ENCODE data around the gene RPL10.

The RPL10 gene

GRCh38 chrX:154401918-154402621, 3.9 kb downstream of the RPL10 start:
- DNase-seq = no peak

- no peak for DNase-seq
Measured at GRCh38 chrX:154402622-154403127, 4.5 kb downstream of the RPL10 start.

GRCh38 chrX:154403192-154403591, 5.0 kb downstream of the RPL10 start:
- no peak for DNase-seq

GRCh38 chrX:154403858-154404257, 5.7 kb downstream of the RPL10 start:
- no peak for DNase-seq

- DNase-seq = no peak
Measured at GRCh38 chrX:154404625-154405192, 6.5 kb downstream of the RPL10 start.

GRCh38 chrX:154408659-154409221, 10.6 kb downstream of the RPL10 start:
- DNase-seq = no peak

GRCh38 chrX:154409222-154409871, 11.2 kb downstream of the RPL10 start, which contains the start of gene DNASE1L1:
Gene DNASE1L1, minus strand, starts transcription at chrX:154409254. Its CDS starts 3,686 bp downstream, at chrX:154405568.
- DNase-seq = no peak

- peak; percentile 35 for DNase-seq
Measured at GRCh38 chrX:154411981-154412340, 13.8 kb downstream of the RPL10 start.

GRCh38 chrX:154412468-154412867, 14.3 kb downstream of the RPL10 start:
- no peak for DNase-seq

GRCh38 chrX:154413142-154413541, 15.0 kb downstream of the RPL10 start:
- no peak for DNase-seq

GRCh38 chrX:154417157-154417556, 19.0 kb downstream of the RPL10 start:
- no peak for DNase-seq

- DNase-seq = no peak
Measured at GRCh38 chrX:154419189-154419588, 21.0 kb downstream of the RPL10 start.

GRCh38 chrX:154419688-154420401, 21.7 kb downstream of the RPL10 start:
- DNase-seq = no peak

GRCh38 chrX:154420402-154420756, 22.2 kb downstream of the RPL10 start:
- no peak for DNase-seq

- DNase-seq = no peak
Measured at GRCh38 chrX:154426916-154427770, 29.0 kb downstream of the RPL10 start.

- DNase-seq = peak; percentile 86
Measured at GRCh38 chrX:154428176-154429171, 30.3 kb downstream of the RPL10 start, which contains the start of gene ATP6AP1. Gene ATP6AP1, plus strand, starts transcription at chrX:154428677. Its CDS starts 16 bp downstream, at chrX:154428693.

GRCh38 chrX:154429711-154430110, 31.5 kb downstream of the RPL10 start:
- no peak for DNase-seq

- DNase-seq = no peak
Measured at GRCh38 chrX:154430479-154430878, 32.3 kb downstream of the RPL10 start.

- DNase-seq = no peak
Measured at GRCh38 chrX:154430916-154431315, 32.7 kb downstream of the RPL10 start.

GRCh38 chrX:154431341-154431740, 33.2 kb downstream of the RPL10 start:
- no peak for DNase-seq

- no peak for DNase-seq
Measured at GRCh38 chrX:154432210-154432609, 34.0 kb downstream of the RPL10 start.
